Smooth muscle cell (in vitro differentiated cells): ENCODE data around the gene SMPD2. TPM values are rescaled to one million over a fixed set of nuclear protein-coding genes. Genes with fewer than 3 reads are reported as not detected.

Source experiments
- DNase-seq: peaks from one replicate; lab custom pipeline; 2025; ENCODE audit not compliant: unreplicated experiment; lab: John Stamatoyannopoulos, UW
- H2AFZ ChIP-seq: fragments of 200-600 bp; sonication (generic); 2 replicates; pipeline ENCODE4 v1.6.0; 2016; ENCODE audit warnings: antibody characterized with exemption, low read depth, mild to moderate bottlenecking
- H3F3A ChIP-seq: fragments of 200-600 bp; sonication (generic); 2 replicates; pipeline ENCODE4 v1.6.0; 2017; ENCODE audit warnings: antibody characterized with exemption, low read depth
- H3K27ac ChIP-seq: fragments of 200-600 bp; sonication (generic); 2 replicates; pipeline ENCODE4 v1.5.1; 2016; ENCODE audit warnings: low read depth, mild to moderate bottlenecking
- H3K27me3 ChIP-seq: fragments of 200-600 bp; sonication (generic); 2 replicates; pipeline ENCODE4 v1.6.1; 2016; ENCODE audit warnings: low read depth, mild to moderate bottlenecking
- H3K36me3 ChIP-seq: fragments of 200-600 bp; sonication (generic); 2 replicates; pipeline ENCODE4 v1.5.1; 2016; ENCODE audit warnings: low read depth
- H3K4me1 ChIP-seq: fragments of 200-600 bp; sonication (generic); 2 replicates; pipeline ENCODE4 v1.5.1; 2016; ENCODE audit warnings: low read depth
- H3K4me2 ChIP-seq: fragments of 200-600 bp; sonication (generic); 2 replicates; pipeline ENCODE4 v1.6.0; 2016; ENCODE audit warnings: mild to moderate bottlenecking
- H3K4me3 ChIP-seq: fragments of 200-600 bp; sonication (generic); 2 replicates; pipeline ENCODE4 v1.5.1; 2016; ENCODE audit warnings: mild to moderate bottlenecking
- H3K79me2 ChIP-seq: fragments of 200-600 bp; sonication (generic); 2 replicates; pipeline ENCODE4 v1.6.0; 2016; ENCODE audit warnings: low read depth, mild to moderate bottlenecking
- H3K9ac ChIP-seq: fragments of 200-600 bp; sonication (generic); 2 replicates; pipeline ENCODE4 v1.6.0; 2016; ENCODE audit warnings: low read depth
- H3K9me3 ChIP-seq: fragments of 200-600 bp; sonication (generic); replicated peaks from 2 replicates; pipeline ENCODE4 v1.5.1; 2016; ENCODE audit warnings: low read depth
- H4K20me1 ChIP-seq: fragments of 200-600 bp; sonication (generic); 2 replicates; pipeline ENCODE4 v1.6.0; 2016; ENCODE audit warnings: low read depth
- CTCF ChIP-seq: fragments of 200-600 bp; sonication (generic); IDR thresholded peaks from 2 replicates; pipeline ENCODE4 v1.5.1; 2017; ENCODE audit warnings: borderline replicate concordance, mild to moderate bottlenecking, antibody characterized with exemption; ENCODE audit not compliant: insufficient read depth, poor library complexity, severe bottlenecking
- WGBS: methylation state at CpG from one replicate; pipeline ENCODE4 v1.1.7; 2016; ENCODE audit warnings: low lambda C conversion rate; 5-methylcytosine and 5-hydroxymethylcytosine counted together
- polyA plus RNA-seq: library from polyadenylated mRNA; unstranded; fragments of >200 nt; fragmentation: Nextera tagmentation; extraction: Ambion mirVana; gene quantifications from 2 replicates; pipeline ENCODE4 v1.2.1, GENCODE V29; 2016
- total RNA-seq: library from RNA; depleted of rRNA; stranded (reverse); fragments of >200 nt; gene quantifications from 2 replicates; pipeline ENCODE4 v1.2.3, GENCODE V29; 2014

The SMPD2 gene, protein sequence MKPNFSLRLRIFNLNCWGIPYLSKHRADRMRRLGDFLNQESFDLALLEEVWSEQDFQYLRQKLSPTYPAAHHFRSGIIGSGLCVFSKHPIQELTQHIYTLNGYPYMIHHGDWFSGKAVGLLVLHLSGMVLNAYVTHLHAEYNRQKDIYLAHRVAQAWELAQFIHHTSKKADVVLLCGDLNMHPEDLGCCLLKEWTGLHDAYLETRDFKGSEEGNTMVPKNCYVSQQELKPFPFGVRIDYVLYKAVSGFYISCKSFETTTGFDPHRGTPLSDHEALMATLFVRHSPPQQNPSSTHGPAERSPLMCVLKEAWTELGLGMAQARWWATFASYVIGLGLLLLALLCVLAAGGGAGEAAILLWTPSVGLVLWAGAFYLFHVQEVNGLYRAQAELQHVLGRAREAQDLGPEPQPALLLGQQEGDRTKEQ
- total RNA-seq (1.4 and 8.2 TPM in 2 replicates), polyA plus RNA-seq (6.4 and 6.9 TPM in 2 replicates)

DNA sequence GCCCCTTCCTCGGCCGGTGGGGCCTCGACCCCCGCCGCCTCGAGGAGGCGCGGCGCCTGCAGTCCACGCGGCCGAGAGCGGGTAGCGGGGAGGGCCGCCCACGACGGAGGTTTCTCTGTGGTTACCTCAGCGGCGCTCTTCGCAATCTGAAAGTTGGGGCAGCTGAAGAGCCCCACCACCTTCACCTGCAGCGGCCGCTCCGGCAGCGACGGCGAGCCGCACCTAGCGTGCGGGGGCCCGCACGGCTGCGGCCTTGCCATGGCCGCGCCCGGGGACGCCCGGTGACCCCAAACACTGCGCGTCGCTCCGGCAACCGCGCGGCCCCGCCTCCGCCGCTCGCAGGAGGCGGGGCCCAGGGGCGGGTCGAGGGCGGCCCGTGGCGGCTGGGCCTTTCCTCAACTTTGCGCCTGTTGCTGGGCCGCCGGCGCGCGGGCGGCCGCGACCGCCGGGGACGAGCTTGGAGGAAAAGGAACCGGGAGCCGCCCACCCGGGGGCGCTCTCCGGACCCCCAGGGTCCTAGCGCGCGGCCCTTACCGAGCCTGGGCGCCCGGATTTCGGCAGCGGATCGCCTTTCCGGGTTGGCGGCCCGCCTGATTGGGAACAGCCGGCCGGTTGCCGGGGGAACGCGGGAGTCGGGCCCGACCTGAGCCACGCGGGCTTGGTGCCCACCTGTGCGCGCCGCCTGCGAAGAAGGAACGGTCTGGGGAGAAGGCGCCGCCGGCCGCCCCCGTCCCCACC lies at the start of gene SMPD2, which contains the start of gene PPIL6:
TSS of gene SMPD2 (plus strand) at position 394 of the 738 bp plus-strand sequence. CDS start 398 bp downstream, outside the sequence.
TSS of gene PPIL6 (minus strand) at position 298 of the 738 bp plus-strand sequence. CDS start at position 260, 38 bp downstream.
- Histone ChIP-seq H4K20me1 (no peaks in the 10 kb centered on the region), H3K9me3 (no peaks in the 10 kb centered on the region), H3K4me3 (peak within 1 kb of the TSS; percentile 80), H3K27ac (peak within 1 kb of the TSS; percentile 95), H3K9ac (peak within 1 kb of the TSS; percentile 97), H3K4me1 (peaks cover 21% of the 10 kb centered on the region), H3F3A (no peaks in the 10 kb centered on the region), H3K4me2 (peak within 1 kb of the TSS; percentile 95), H3K27me3 (no peaks in the 10 kb centered on the region), H3K36me3 (no peaks in the 10 kb centered on the region), H2AFZ (peak within 1 kb of the TSS; percentile 99), H3K79me2 (no peaks in the 10 kb centered on the region)
- DNase-seq: peak; percentile 66
- TF ChIP-seq CTCF: no peak
- 1% methylated on average over 90 of the region's 102 CpGs for WGBS

DNA sequence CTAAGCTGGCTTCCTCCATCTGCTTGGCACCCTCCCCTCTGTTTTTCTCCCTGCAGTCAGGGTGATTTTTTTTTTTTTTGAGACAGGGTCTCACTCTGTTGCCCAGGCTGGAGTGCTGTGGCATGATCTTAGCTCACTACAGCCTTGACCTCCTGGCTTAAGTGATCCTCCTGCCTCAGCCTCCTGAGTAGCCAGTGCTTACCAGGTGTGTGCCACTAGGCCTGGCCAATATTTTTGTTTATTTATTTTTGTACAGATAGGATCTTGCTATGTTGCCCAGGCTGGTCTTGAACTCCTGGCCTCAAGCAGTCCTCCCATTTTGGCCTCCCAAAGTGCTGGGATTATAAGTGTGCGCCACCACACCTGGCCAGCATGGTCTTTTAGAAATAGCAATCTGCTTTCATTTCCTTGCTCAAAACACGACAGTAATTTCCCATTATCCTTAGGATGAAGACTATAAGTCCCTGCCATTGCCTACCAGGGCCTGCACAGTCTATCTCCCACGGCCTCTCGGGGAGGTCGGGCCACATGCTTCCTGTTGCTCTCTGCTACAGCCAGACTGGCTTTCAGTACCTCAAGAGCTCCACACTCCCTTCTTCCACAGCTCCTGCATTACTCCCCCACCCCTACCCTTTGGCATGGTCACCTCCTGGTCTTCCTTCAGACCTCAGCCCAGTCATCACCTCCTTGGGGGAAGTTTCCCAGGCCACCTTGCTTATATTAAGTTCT lies 47.2 kb upstream of the SMPD2 start:
- H3K4me1 ChIP-seq: no peaks in the 10 kb centered on the region
- H4K20me1 ChIP-seq: no peaks in the 10 kb centered on the region
- no peak overlapping the region for H3K4me3 ChIP-seq
- no peaks in the 10 kb centered on the region for H3K9me3 ChIP-seq
- no peak overlapping the region for H3K4me2 ChIP-seq
- H3F3A ChIP-seq: no peaks in the 10 kb centered on the region
- no peak overlapping the region for H2AFZ ChIP-seq
- H3K36me3 ChIP-seq: no peaks in the 10 kb centered on the region
- no peak overlapping the region for H3K27ac ChIP-seq
- 90% methylated on average over 5 of the region's 5 CpGs for WGBS
- DNase-seq: no peak
- no peaks in the 10 kb centered on the region for H3K79me2 ChIP-seq
- no peak for TF ChIP-seq CTCF
- H3K9ac ChIP-seq: no peak overlapping the region
- no peaks in the 10 kb centered on the region for H3K27me3 ChIP-seq

DNA sequence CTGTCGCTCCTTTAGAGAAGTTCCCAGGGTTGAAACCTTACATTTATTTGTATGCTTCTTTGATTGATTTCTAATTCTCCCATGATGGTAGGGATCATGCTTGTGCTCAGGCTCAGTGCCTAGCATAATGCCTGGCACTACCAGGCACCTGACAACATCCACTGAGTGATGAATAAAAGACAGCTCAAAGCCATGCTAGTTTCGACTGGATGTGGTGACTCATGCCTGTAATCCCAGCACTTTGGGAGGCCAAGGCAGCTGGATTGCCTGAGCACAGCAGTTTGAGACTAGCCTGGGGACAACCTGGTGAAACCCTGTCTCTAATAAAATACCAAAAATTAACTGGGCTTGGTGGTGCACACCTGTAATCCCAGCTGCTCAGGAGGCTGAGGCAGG lies 46.6 kb upstream of the SMPD2 start:
- Histone ChIP-seq H2AFZ (no peak overlapping the region), H3K4me3 (no peak overlapping the region), H3K9me3 (no peaks in the 10 kb centered on the region), H3K36me3 (no peaks in the 10 kb centered on the region), H3K9ac (no peak overlapping the region), H3K27ac (no peak overlapping the region), H3F3A (no peaks in the 10 kb centered on the region), H3K79me2 (no peaks in the 10 kb centered on the region), H4K20me1 (no peaks in the 10 kb centered on the region), H3K4me1 (no peaks in the 10 kb centered on the region), H3K27me3 (no peaks in the 10 kb centered on the region), H3K4me2 (no peak overlapping the region)
- 50% methylated on average over 2 of the region's 2 CpGs for WGBS
- no peak for DNase-seq
- no peak for TF ChIP-seq CTCF
